ENCODE results near the gene ANKRD63. TPM values are rescaled to one million over a fixed set of nuclear protein-coding genes. Genes with fewer than 3 reads are reported as not detected.
A peak's percentile ranks its signal among the peaks of the same experiment; 100 is the strongest.

ANKRD63 gene
- total and polyA plus RNA-seq, 9 of the 15 experiments (the other 6 are each of a cell fraction or from before 2014, with no cell fraction given), result 1.3 to 2.0 (median 1.8) TPM; not detected in 6

GRCh38 chr15:40263024-40263754 is 19.7 kb downstream of the ANKRD63 start:
- WGBS (ENCODE audit: insufficient coverage, low coverage, missing lambda C conversion rate), result 36% methylated on average over 12 of the region's 12 CpGs
- Histone ChIP-seq H3K4me3 (no peak overlapping the region), H3K36me3 (ENCODE audit: control insufficient read depth, insufficient read depth, low read length) (no peaks in the 10 kb centered on the region), H3K27me3 (ENCODE audit: control insufficient read depth in 2 of 2, insufficient read depth in 2 of 2, low read length in 2 of 2) (peaks cover 0 to under 1% of the 10 kb centered on the region in 2 experiments; a peak in 1 of 5 replicates), H3K4me2 (ENCODE audit: insufficient read depth, low read length) (no peak overlapping the region), H3K9me3 (replicated peaks; ENCODE audit: control insufficient read depth, insufficient read depth, low read depth, low read length) (no peaks in the 10 kb centered on the region), H4K20me1 (replicated peaks; ENCODE audit: control insufficient read depth, insufficient read depth, low read length) (no peaks in the 10 kb centered on the region), H3K4me1 (replicated peaks in 1 of 2; ENCODE audit: control insufficient read depth in 2 of 2, insufficient read depth in 2 of 2, low read length in 2 of 2) (peaks cover 14 to 28% of the 10 kb centered on the region in 2 experiments), H2AFZ (ENCODE audit: low read depth, low read length) (peak overlapping the region; percentile 60; the same call in 1 of the 2 replicates), H3K9me1 (ENCODE audit: control insufficient read depth, insufficient read depth, low read length) (peaks cover 4% of the 10 kb centered on the region), H3K79me2 (ENCODE audit: control insufficient read depth, insufficient read depth, low read length) (no peaks in the 10 kb centered on the region), H3K9ac (ENCODE audit: insufficient read depth in 1 of 2, low read depth in 2 of 2, low read length in 2 of 2) (no peak overlapping the region), H3K27ac (ENCODE audit: extremely low read depth, low read depth, low read length) (no peak overlapping the region)
- DNase-seq (ENCODE audit: extremely low read depth in 1 of 4, low spot score in 3 of 4) (no peak), ATAC-seq (no peak), FAIRE-seq (no peak)
- intact Hi-C loops (cut with micrococcal nuclease) (no loop called here), in situ Hi-C loops (cut with MboI) (no loop called here)
- BruUV-seq (replicated peaks), result no TSS peak
- POLR2A ChIA-PET, result interaction anchor here (0.6 to 1.5 kb wide), 5 partner anchors 12 to 488 kb away, joined by 3 to 4 read pairs (median 3); no protein-coding TSS in a partner anchor
- CTCF ChIA-PET (ENCODE audit: low intra/inter-chr PET ratio), result no interaction called here
- TF ChIP-seq TCFL5 (CRISPR knock-in tag; conservative IDR thresholded peaks at IDR 0.05) (no peak), GMEB1 (CRISPR knock-in tag; IDR thresholded peaks at IDR 0.05) (no peak), ZBTB33 (CRISPR knock-in tag; IDR thresholded peaks at IDR 0.05) (no peak), ZNF507 (tag; conservative IDR thresholded peaks at IDR 0.05) (no peak), CCNT2 (IDR thresholded peaks at IDR 0.05; ENCODE audit: borderline replicate concordance, extremely low read depth, insufficient read length, low read depth, low read length) (no peak), FOSL1 (tag; conservative IDR thresholded peaks at IDR 0.05) (peak; percentile 36; the same call in 1 of the 2 replicates)
- TF ChIP-seq, protein P1, sequence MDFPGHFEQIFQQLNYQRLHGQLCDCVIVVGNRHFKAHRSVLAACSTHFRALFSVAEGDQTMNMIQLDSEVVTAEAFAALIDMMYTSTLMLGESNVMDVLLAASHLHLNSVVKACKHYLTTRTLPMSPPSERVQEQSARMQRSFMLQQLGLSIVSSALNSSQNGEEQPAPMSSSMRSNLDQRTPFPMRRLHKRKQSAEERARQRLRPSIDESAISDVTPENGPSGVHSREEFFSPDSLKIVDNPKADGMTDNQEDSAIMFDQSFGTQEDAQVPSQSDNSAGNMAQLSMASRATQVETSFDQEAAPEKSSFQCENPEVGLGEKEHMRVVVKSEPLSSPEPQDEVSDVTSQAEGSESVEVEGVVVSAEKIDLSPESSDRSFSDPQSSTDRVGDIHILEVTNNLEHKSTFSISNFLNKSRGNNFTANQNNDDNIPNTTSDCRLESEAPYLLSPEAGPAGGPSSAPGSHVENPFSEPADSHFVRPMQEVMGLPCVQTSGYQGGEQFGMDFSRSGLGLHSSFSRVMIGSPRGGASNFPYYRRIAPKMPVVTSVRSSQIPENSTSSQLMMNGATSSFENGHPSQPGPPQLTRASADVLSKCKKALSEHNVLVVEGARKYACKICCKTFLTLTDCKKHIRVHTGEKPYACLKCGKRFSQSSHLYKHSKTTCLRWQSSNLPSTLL (IDR thresholded peaks at IDR 0.05), result no peak

Data from K562 (cell line).